Fibroblast of the aortic adventitia (primary cell): ENCODE results near the gene SSH2. TPM values are rescaled to one million over a fixed set of nuclear protein-coding genes. Genes with fewer than 3 reads are reported as not detected.
"Not testable (repeated sequence)": the region's sequence is repeated elsewhere in the genome, so short reads cannot be mapped to it uniquely, and the experiment has no call there.

ENCODE experiments used
- DNase-seq: peaks from one replicate; pipeline ENCODE4 v3.0.0-alpha.2; 2010; ENCODE audit warnings: low read depth
- H3K4me3 ChIP-seq: 2 replicates; pipeline ENCODE4 v1.5.1; 2011; ENCODE audit warnings: low read depth, mild to moderate bottlenecking, control low read depth, low read length, moderate library complexity
- total RNA-seq: library from RNA; depleted of rRNA; stranded (reverse); fragments of >200 nt; gene quantifications from 2 replicates; pipeline ENCODE4 v1.2.3, GENCODE V29; 2012; ENCODE audit warnings: low replicate concordance
- TF ChIP-seq, protein P1 (sequence below): IDR thresholded peaks from 2 replicates; pipeline ENCODE4 v1.5.1; 2011; ENCODE audit warnings: mild to moderate bottlenecking, low read length, control low read depth, inconsistent platforms; ENCODE audit not compliant: insufficient read depth

Gene SSH2
- total RNA-seq, 1 donor, result 21.1 TPM

- H3K4me3 ChIP-seq, result no peak overlapping the region
- peak; percentile 67 for DNase-seq
- TF ChIP-seq, protein P1, sequence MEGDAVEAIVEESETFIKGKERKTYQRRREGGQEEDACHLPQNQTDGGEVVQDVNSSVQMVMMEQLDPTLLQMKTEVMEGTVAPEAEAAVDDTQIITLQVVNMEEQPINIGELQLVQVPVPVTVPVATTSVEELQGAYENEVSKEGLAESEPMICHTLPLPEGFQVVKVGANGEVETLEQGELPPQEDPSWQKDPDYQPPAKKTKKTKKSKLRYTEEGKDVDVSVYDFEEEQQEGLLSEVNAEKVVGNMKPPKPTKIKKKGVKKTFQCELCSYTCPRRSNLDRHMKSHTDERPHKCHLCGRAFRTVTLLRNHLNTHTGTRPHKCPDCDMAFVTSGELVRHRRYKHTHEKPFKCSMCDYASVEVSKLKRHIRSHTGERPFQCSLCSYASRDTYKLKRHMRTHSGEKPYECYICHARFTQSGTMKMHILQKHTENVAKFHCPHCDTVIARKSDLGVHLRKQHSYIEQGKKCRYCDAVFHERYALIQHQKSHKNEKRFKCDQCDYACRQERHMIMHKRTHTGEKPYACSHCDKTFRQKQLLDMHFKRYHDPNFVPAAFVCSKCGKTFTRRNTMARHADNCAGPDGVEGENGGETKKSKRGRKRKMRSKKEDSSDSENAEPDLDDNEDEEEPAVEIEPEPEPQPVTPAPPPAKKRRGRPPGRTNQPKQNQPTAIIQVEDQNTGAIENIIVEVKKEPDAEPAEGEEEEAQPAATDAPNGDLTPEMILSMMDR, result no peak
Observed at GRCh38 chr17:29664743-29665480, 265.1 kb downstream of the SSH2 start.

DNA sequence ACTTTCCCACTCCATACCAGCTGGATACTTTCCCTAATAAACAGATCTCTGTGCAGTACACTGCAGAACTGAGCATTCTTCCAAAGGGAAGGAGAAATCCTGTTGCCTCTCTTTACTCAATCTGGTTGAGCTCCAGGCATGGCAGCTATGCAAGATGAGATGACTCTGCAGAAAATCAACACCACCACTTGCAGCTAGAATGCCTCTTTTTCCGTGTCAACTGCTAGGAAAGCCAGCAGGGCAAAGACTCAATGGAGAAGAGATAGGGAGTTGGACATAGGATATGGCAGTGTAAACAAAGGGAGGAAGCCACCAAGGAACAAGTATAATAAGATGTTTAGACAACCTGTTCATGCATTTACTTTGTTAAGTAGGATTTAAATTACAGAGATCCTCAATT, 266.9 kb downstream of the SSH2 start:
- no peak overlapping the region for H3K4me3 ChIP-seq
- peak; percentile 78 for DNase-seq
- TF ChIP-seq, protein P1, result no peak

DNA sequence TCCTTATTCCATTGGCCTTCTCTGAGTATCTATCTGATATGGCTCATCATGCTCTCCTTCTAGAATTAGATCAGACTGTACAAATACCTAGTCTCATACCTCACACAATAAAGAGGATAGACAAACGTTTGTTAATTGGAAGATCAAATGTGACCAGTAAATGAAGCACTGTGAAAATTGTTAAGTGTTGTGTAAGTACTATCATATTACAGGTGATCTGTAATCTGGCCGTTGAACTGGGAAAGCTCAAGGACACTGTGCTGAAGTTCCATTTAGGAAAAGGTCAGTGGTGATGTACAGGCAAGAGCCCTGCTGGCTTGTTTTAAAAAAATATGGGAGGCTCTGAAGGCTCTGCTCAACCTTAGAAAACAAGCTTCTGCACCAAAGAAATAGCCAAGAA, 268.8 kb downstream of the SSH2 start:
- TF ChIP-seq, protein P1, result no peak
- no peak overlapping the region for H3K4me3 ChIP-seq
- DNase-seq, result no peak

DNA sequence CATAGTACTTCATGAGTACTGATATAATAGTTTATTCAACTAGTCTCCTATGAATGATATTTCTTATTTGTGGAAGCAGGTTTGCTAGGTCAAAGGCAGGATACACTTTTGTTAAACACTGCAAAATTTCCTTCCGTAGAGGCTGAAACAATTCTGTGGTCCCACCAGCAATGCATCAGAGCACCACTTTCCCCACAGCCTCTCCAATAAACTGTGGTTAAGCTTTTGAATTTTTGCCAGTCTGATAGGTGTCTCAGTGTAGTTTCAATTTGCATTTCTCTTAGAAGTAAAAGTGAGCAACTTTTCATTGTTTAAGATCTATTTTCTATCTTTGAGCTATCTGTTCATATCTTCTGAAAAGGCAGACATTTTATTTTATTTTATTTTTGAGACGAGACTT, 270.9 kb downstream of the SSH2 start:
- TF ChIP-seq, protein P1, result no peak
- H3K4me3 ChIP-seq, result no peak overlapping the region
- no peak for DNase-seq

DNA sequence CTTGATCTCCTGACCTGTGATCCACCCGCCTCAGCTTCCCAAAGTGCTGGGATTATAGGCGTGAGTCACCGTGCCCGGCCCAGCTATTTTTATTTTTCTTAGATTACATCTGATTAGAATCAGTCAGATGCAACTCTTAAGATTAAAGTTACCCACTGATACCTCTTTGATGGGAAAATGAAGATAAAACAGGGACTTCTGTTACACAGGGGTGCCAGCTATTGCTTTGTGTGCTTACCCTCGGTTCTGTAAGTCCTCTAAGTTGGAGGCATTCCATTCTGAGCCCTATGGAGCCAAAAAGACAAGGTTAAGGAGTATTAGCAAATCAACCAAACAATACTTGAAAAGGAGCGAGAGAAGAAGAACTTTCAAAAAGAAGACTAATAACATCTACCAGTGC, 274.7 kb downstream of the SSH2 start:
- no peak for DNase-seq
- no peak overlapping the region for H3K4me3 ChIP-seq
- TF ChIP-seq, protein P1, result no peak

- no peak for DNase-seq
- no peak overlapping the region for H3K4me3 ChIP-seq
- TF ChIP-seq, protein P1, result no peak
Observed at GRCh38 chr17:29653995-29654714, 275.9 kb downstream of the SSH2 start.

- TF ChIP-seq, protein P1, result no peak
- no peak for DNase-seq
- H3K4me3 ChIP-seq, result no peak overlapping the region
Observed at GRCh38 chr17:29652976-29653375, 277.1 kb downstream of the SSH2 start.

DNA sequence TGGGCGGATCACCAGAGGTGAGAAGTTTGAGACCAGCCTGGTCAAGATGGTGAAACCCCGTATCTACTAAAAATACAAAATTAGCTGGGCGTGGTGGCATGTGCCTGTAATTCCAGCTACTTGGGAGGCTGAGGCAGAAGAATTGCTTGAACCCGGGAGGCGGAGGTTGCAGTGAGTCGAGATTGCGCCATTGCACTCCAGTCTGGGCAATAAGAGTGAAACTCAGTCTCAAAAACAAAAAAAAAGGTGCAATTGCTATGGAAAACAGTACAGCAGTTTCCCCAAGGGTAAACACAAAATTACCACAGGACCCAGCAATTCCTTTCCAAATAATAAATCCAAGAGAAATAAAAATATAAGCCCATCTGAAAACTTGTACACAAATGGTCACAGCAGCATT, 278.1 kb downstream of the SSH2 start:
- DNase-seq, H3K4me3 ChIP-seq: not testable (repeated sequence)
